GM21717 (cell line): ENCODE measurements around the gene TIPARP.
"Not testable (repeated sequence)": the region's sequence is repeated elsewhere in the genome, so short reads cannot be mapped to it uniquely, and the experiment has no call there.

Experiments
- ATAC-seq: cut with Tn5 transposase; IDR thresholded peaks from one replicate; pipeline ENCODE4 v1.9.1; 2021; ENCODE audit warnings: mild to moderate bottlenecking, moderate library complexity; ENCODE audit not compliant: unreplicated experiment

Gene TIPARP

DNA sequence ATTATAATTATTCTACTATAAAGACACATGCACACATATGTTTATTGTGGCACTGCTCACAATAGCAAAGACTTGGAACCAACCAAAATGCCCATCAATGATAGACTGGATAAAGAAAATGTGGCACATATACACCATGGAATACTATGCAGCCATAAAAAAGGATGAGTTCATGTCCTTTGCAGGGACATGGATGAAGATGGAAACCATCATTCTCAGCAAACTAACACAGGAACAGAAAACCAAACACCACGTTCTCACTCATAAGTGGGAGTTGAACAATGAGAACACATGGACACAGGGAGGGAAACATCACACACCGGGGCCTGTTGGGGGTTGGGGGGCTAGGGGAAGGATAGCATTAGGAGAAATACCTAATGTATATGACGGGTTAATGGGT is 62.7 kb downstream of the TIPARP start:
- ATAC-seq = not testable (repeated sequence)

DNA sequence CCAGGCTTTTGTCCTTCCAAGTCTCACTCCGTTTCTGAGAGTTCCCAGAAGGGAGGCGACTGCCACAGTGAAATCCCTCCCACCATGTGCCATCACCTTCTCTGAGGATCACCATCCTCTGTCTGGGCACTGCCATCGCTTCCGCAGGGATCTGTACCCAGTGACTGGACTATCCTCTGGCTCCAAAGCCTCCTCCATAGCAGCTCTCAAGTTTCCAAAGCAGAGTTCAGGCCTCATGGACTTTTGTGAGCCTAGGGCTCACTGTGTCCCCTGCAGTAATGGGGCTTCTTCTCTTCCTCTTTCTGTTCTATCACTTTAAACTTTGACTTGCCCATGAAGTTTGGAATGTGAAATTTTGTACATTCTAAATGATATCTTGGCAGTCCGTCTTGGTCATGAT is 63.9 kb downstream of the TIPARP start:
- ATAC-seq = no peak

DNA sequence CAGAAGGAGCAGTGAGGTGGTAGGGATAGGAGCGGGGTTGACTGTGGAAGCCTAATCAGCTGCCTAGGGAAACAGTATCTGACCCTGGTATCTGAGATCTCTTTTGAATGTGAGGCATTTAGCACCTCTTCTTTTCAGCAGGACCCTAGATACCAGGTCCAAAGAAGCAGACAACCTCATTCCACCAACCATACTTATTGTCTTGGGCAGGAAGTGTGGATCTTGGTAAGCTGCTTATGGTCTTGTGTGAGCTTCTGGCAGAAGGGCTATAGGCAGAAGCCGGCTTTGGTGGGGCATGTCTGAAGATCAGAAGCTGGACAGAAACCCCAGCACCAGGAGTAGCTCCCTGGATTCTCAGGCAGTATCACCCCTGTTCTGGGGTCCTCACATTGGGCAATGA is 65.6 kb downstream of the TIPARP start:
- ATAC-seq = no peak

DNA sequence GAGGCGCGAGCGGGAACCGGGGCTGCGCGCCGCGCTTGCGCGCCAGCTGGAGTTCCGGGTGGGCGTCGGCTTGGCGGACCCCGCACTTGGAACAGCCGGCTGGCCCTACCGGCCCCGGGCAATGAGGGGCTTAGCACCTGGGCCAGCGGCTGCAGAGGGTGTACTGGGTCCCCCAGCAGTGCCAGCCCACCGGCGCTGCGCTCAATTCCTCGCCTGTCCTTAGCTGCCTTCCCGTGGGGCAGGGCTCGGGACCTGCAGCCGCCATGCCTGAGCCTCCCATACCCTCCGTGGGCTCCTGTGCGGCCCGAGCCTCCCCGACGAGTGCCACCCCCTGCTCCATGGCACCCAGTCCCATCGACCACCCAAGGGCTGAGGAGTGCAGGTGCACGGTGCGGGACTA is 66.2 kb downstream of the TIPARP start:
- ATAC-seq = not testable (repeated sequence)

DNA sequence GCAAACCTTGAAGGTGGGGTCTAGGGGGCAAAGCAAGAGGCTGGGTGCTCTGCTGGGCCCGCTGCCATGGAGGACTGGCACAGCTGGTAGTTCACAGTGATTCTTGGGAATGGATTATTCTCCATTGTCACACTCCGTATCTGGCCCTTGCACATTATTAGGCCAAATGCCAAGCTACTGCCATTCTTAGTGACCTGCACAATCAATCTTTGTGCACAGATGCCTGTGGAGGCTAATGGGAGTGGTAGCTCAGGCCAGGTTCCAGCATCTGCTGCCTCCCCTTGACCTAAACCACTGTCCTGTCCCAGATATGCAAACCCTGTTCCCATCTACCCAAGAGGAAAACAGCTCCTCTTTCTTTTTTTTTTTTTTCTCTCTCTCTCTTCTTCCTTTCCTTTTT is 67.5 kb downstream of the TIPARP start:
- no peak for ATAC-seq

DNA sequence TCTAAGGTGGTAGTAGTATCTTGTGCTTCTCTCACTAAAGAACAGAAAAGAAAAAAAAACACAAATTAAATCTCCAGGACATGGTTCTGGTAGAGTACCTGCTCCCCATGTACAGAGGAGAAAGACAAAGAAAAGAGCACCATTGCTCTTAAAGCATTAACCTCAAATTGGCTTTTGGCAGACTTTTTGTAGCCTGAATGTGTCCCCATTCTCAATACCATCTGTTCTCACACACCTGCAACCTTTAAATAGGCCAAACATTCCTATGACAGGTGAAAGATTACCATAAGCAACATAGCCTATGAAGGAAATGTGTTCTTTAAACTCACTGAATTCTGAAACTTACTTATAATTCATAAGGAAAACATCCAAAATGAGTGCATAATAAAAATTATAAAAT is 68.0 kb downstream of the TIPARP start:
- ATAC-seq = no peak

DNA sequence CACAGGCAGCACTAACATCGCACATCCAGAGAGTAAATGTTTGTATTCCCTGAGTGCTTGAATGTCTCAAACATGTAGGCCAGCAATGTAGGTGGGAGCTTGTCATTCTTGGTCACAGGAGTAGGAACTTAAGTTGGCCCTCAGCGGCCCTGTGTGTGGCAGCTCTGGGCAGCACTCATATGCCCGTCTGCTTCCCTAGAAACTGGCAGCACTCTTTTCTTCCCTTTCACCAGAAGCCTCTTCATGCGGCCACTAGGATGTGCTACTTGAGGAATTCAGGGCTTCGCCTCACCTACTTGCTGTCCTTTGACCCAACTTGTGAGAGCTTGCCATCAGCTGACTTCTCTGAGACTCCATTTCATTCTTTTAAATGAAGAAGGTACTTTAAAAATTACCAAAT is 69.5 kb downstream of the TIPARP start:
- no peak for ATAC-seq

DNA sequence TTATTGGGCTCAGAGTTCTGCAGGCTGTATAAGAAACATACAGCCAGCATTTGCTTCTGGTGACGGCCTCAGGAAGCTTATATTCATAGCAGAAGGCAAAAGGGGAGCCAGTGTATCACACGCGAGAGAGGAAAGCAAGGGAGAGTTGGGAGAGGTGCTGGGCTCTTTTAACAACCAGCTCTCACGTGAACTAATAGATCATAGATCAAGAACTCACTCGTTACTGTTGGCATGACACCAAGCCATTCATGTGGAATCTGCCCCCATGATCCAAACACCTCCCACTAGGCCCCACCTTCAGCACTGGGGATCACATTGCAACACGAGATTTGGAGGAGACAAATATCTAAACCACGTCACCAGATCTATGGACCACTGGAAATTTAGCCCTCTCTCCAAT is 70.2 kb downstream of the TIPARP start:
- no peak for ATAC-seq

DNA sequence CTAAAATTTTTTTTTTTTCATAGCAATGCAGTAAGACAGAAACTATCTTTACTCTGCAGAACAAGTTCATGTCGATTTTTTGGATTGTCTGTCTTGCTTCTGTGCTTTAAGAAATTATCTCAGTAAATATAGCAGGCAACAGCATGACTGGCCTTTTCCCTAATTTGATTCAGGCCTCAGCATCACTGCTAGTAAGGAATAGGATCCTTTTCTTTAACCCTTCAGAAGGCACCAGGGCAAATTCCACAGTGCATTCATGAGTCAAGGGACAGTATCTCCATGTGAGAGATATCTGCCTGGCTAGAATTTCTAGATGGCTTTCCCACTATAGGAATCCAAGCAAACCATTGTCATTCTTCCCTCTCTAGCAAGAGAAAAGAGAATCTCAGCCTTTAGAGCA is 71.4 kb downstream of the TIPARP start:
- ATAC-seq = no peak

DNA sequence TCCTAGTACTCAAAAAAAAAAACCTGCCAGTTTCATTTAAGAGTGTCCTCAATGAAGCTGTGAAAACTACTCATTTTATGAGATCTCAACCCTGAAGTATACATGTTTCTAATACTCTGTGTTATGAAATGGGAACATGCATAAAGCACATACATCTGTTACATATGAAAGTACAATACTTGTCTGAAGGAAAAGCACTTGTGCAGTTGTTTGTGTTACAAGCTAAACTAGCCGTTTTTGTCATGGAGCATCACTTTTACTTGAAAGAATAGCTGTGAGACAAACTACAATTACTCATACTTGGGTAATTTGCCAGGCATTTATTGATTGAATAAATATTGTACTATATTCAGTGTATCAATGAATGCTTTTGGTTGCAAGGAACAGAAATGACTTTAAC is 72.7 kb downstream of the TIPARP start:
- ATAC-seq = no peak

DNA sequence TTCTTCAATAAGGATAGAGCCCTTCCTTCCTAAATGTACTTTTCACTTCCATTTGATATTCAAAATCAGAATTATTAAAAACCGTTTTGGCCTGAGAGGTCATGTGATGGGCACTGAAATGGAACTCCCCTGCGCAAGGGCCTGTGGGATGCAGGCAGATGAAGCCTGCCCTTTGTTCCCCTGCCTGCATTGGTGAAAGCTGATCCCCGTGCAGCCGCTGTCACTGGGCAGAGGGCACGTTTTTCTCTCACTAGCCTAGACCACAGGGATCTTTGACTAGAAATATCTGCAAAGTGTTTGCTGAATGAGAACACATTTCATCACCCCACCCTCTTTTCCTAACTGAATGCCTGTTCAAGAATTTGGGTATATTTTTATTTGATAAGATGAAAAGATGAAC is 74.9 kb downstream of the TIPARP start:
- ATAC-seq = no peak

DNA sequence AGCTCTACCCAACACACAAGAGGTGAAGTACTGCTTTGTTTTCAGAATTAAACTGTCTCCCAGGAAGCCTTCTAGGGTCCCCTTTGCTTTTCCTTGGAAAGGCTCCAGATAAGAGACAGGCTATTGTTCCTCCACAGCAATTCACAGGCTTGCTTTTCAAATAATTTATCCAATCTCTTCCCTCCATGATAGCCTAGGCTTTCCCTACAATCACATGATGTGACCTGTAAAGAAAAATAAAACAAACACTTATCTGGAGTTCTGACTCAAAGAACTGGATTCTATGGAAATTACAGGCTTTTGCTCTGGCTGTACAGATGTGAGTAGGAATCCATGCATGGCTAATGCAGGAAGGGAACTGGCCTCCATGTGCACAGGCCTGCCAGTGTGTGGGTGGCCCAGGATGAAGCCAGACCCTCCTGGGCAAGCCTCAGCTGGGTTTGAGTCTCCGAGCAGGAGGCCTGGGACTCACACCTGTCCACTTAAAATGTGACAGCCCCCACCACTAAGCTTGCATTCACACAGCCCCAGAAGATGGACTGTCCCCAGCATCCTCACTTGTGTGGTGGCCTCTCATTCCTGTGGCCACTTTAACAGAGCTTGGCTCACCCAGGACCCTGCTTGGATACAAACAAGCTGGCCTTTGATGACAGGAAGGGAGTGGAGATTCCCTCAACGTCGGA is 75.9 kb downstream of the TIPARP start:
- no peak for ATAC-seq

DNA sequence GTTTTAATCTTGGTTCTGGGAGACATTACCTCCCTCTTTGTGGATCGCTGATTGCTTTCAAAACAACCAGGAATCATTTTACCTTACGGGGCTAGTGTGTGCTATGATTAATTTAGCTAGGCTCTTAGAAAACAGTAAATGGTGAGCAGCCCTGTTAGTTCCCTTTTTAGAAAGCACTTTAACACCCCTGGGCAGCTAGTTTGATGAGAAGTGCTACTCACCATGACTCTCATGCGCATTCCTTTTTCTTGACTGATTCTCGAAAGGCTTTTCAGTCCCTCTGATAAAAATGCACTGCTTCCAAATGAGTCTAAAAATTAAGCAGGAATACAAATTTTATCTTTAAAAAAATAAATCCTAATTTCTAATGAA is 76.5 kb downstream of the TIPARP start:
- ATAC-seq = no peak

DNA sequence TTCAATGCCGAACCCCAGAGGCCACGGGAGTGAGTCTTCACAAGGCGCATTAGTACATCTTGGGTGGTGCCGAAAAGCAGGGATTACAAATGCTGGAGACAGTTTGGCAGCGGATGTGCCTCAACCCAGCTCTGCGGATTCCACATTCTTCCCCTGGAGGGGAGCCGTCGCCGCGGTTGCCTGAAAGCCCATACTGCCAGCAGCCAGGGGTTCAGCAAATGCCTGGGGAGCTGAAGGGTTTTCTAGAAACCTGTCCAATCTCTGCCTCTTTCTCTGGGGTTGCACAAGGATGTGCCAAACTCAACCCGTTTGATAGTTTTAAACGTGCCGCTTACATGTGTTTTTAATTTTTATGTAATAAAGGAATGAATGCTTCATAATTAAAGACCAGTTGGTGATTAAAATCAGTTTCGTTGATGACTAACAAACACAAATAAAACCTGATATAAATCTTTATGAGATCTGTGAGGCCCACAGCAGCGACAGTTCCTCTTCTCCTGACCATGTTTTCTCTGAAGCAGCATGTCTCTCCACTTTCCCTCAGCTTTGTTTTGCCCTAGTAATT is 77.2 kb downstream of the TIPARP start:
- no peak for ATAC-seq
